Cardiac fibroblast (primary cell): ENCODE data around the gene EYS.
A peak's percentile ranks its signal among the peaks of the same experiment; 100 is the strongest.

Experiments used
- DNase-seq, 2 donors: peaks; one replicate each; pipeline versions ENCODE4 v3.0.0 to v3.0.0-alpha.2; 2010; ENCODE audit warnings: low read depth in 2 of 2
- H3K4me3 ChIP-seq, 2 donors: replicated peaks in 1 of 2; 1 replicate in 1 of 2; 2 replicates in 1 of 2; pipeline ENCODE4 v1.5.1; 2011; ENCODE audit warnings: low read depth in 2 of 2, low read length in 2 of 2, mild to moderate bottlenecking in 2 of 2, moderate library complexity in 1 of 2
- TF ChIP-seq, protein P1 (sequence below): IDR thresholded peaks from one replicate; pipeline ENCODE4 v1.5.1; 2011; ENCODE audit warnings: low read depth, mild to moderate bottlenecking, low read length, inconsistent platforms

Gene EYS

DNA sequence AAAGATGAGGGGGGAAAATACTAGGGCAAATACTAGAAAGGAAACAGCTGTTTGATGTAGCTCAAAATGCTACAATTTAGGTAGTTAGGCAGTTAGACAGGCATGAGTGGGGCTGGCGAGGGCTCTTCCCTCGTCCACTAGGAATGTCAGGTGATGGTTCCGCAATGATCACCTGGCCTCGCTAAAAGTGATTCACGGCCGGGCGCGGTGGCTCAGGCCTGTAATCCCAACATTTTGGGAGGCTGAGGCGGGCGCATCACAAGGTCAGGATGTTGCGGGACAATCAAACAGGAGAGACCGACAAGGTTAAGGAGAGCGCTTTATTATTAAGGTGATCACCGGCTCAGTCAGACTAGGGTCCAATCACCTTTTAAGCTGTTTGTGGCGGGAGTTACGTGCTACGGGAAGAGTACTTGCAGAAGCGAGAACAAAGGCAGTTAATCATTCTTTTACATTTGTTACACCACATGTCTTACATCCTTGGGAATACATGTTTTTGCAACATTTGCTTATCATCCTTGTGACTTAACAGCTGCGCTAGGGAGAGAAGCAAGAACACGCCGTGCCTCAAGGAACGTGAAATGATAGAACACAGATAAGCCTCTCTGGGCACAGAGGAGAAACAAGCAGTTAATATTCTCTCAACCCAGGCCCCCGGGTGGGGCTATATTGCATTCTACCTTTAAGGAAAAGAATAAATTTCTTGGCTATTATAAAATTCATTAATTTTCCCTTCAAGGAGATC lies 1025.4 kb downstream of the EYS start:
- TF ChIP-seq, protein P1, sequence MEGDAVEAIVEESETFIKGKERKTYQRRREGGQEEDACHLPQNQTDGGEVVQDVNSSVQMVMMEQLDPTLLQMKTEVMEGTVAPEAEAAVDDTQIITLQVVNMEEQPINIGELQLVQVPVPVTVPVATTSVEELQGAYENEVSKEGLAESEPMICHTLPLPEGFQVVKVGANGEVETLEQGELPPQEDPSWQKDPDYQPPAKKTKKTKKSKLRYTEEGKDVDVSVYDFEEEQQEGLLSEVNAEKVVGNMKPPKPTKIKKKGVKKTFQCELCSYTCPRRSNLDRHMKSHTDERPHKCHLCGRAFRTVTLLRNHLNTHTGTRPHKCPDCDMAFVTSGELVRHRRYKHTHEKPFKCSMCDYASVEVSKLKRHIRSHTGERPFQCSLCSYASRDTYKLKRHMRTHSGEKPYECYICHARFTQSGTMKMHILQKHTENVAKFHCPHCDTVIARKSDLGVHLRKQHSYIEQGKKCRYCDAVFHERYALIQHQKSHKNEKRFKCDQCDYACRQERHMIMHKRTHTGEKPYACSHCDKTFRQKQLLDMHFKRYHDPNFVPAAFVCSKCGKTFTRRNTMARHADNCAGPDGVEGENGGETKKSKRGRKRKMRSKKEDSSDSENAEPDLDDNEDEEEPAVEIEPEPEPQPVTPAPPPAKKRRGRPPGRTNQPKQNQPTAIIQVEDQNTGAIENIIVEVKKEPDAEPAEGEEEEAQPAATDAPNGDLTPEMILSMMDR = no peak
- no peak overlapping the region for H3K4me3 ChIP-seq
- peak in 1 of 2 donors; percentile 49 for DNase-seq

DNA sequence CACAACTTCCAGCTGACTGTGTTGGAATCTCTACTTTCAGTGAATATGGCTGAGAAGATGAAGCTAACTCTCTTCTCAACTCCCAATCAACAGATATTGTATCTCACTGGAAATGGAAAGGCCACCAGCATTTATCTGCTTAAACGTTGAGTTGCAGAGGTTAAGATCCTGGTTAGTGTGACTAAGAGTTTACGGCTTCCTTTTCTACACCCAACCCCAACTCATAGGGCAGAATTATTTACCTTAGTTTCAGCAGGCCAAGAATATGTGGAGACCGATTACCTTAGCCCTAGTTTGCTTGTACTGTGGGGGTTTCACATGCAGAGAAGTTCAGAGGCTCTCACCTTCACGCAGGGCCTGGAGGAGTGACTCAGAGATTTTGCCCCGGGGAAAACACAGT lies 1026.6 kb downstream of the EYS start:
- peak in 1 of 2 donors; percentile 37 for DNase-seq
- TF ChIP-seq, protein P1 = no peak
- no peak overlapping the region for H3K4me3 ChIP-seq

DNA sequence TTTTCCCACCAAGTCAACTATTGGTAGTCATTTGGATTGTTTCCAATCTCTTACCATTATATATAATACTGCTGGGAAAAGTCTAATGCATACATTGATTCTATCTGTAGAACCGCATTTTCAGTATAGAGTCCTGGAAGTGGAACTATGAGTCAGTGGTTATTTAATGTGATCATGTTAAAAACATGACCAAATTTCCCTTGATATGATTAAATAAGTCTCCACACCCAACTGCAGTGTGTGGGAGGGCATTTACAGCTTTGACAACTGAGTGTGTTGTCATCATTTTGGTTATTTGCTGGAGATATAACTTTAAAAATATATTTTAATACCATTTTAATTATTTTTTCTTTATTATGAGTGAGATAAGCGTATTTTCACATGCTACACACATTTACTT lies 1027.6 kb downstream of the EYS start:
- no peak overlapping the region for H3K4me3 ChIP-seq
- TF ChIP-seq, protein P1 = no peak
- peak in 1 of 2 donors; percentile 24 for DNase-seq

DNA sequence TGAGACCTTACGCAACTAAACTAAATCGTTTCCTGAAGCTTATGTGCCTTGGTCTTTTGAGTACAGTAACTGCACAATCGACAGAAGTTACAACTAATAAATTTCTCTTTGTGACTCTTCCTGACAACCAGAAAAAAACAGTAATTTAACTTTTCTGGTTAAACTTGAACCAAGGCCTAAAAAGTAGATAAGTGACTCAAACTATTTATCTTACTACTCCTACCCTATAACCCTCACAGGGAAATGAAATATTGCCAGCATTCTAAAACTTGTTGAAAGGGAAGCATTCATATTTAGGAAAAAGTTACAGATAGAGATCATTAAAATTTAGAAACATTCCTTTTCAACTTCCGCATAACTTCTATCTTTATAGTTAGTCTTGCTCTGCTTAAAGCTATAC lies 1034.4 kb downstream of the EYS start:
- DNase-seq = peak in 1 of 2 donors; percentile 63
- TF ChIP-seq, protein P1 = no peak
- H3K4me3 ChIP-seq = no peak overlapping the region

DNA sequence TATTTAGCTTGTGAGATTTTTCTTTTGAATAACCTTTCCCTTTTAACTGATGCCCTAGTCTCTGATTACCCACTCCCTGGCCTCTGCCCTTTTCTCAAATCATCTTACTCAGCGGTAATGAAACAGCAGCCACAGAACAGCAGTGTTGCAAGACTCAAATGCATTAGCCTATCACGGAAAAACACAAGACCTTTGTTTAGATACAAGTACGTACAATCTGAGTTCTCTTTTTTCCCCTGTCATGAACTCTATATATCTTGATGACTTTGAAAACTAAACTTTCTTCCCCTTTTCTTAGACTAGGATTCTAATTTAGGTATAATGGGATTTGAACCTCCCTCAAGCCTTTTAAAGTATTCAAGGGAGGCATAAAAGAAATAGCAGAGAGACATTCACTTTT lies 1034.9 kb downstream of the EYS start:
- no peak overlapping the region for H3K4me3 ChIP-seq
- DNase-seq = peak in 1 of 2 donors; percentile 72
- TF ChIP-seq, protein P1 = no peak

DNA sequence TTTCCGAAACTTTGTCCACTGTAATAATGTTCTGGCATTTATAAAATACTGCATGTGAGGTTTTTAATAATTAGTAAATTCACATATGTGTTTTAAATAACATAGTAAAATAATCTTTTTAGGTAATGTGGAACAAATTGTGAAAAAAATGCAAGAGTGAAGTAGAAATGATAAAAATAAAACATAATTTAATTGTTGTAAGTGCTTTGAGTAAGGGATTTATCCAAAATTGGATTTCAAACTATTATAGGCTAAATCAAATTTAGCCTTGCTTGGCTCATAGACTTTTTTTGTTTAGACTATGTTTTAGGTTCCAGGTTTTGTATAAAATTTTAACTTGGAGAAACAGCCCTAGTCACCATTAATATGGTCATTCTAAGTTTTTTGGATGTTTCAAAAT lies 1041.9 kb downstream of the EYS start:
- H3K4me3 ChIP-seq = no peak overlapping the region
- TF ChIP-seq, protein P1 = no peak
- DNase-seq = no peak

DNA sequence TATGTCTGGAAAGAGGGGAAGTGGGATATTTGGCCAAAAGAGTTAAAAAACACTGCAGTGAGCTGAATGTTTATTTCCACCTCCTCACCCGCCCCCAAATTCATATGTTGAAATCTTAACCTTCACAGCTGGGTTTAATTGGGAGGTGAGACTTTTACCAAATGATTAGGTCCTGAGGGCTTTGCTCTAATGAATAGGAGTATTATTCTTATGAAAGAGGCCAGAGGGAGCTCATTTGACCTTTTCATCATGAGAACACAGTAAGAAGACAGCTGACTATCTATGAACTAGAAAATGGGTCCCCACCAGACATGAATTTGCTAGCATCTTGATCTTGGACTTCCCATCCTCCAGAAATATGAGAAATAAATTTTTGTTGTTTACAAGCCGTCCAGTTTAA lies 1042.5 kb downstream of the EYS start:
- DNase-seq = no peak
- no peak overlapping the region for H3K4me3 ChIP-seq
- TF ChIP-seq, protein P1 = no peak
